Measurements from ENCODE around the gene FMNL2.
A peak's percentile ranks its signal among the peaks of the same experiment; 100 is the strongest.

FMNL2 gene

GRCh38 chr2:152560873-152561595, 226.1 kb downstream of the FMNL2 start:
- DNase-seq = no peak

GRCh38 chr2:152562198-152562884, 227.4 kb downstream of the FMNL2 start:
- DNase-seq = no peak

GRCh38 chr2:152563764-152564163, 228.8 kb downstream of the FMNL2 start:
- DNase-seq = no peak

GRCh38 chr2:152564754-152565551, 230.0 kb downstream of the FMNL2 start:
- DNase-seq = no peak

GRCh38 chr2:152565884-152566727, 231.1 kb downstream of the FMNL2 start:
- no peak for DNase-seq

- DNase-seq = peak; percentile 43 to 78
These were observed 231.7 kb downstream of the FMNL2 start for GRCh38 chr2:152566728-152567069.

- peak; percentile 37 to 78 for DNase-seq
These were observed 233.6 kb downstream of the FMNL2 start for GRCh38 chr2:152568531-152568930.

GRCh38 chr2:152569186-152569585, 234.2 kb downstream of the FMNL2 start:
- no peak for DNase-seq

- peak in 1 of 2 donors; percentile 35 for DNase-seq
These were observed 236.2 kb downstream of the FMNL2 start for GRCh38 chr2:152571048-152571766.

- no peak for DNase-seq
These were observed 237.1 kb downstream of the FMNL2 start for GRCh38 chr2:152572031-152572430.

- peak; percentile 85 to 98 for DNase-seq
These were observed 238.2 kb downstream of the FMNL2 start for GRCh38 chr2:152573168-152573567.

- no peak for DNase-seq
These were observed 242.6 kb downstream of the FMNL2 start for GRCh38 chr2:152577579-152577978.

- DNase-seq = no peak
These were observed 243.6 kb downstream of the FMNL2 start for GRCh38 chr2:152578573-152578972.

GRCh38 chr2:152580714-152581113, 245.7 kb downstream of the FMNL2 start:
- DNase-seq = no peak

- no peak for DNase-seq
These were observed 246.4 kb downstream of the FMNL2 start for GRCh38 chr2:152581360-152581759.

GRCh38 chr2:152582081-152582480, 247.1 kb downstream of the FMNL2 start:
- DNase-seq = no peak

- DNase-seq = no peak
These were observed 248.7 kb downstream of the FMNL2 start for GRCh38 chr2:152583512-152584229.

GRCh38 chr2:152584301-152584700, 249.3 kb downstream of the FMNL2 start:
- no peak for DNase-seq

GRCh38 chr2:152585830-152586484, 251.0 kb downstream of the FMNL2 start:
- no peak for DNase-seq

GRCh38 chr2:152587187-152587947, 252.4 kb downstream of the FMNL2 start:
- DNase-seq = no peak

Measured in inflammatory macrophage treated with lipopolysaccharide for 1 hour (primary cell).